T47D (cell line): ENCODE measurements around the gene MESD.

Experiments used
- DNase-seq, 2 experiments: peaks; one replicate each; pipeline versions ENCODE4 v3.0.0 to v3.0.0-alpha.2; 2011 to 2012; ENCODE audit warnings: low read depth in 1 of 2, low spot score in 1 of 2
- JUND ChIP-seq: IDR thresholded peaks from 2 replicates; pipeline ENCODE4 v1.6.1; 2012; ENCODE audit warnings: low read depth
- in situ Hi-C: cut with HindIII; loops from 2 replicates; pipeline ENCODE4 v1.10.0; 2016; ENCODE audit warnings: low sequenced_read_pairs, low pct_unique_long_range_greater_than_20kb

The MESD gene

GRCh38 chr15:80915472-80915871 lies 74.1 kb downstream of the MESD start:
- TF ChIP-seq JUND, result no peak
- in situ Hi-C loops, result no loop called here
- no peak for DNase-seq

DNA sequence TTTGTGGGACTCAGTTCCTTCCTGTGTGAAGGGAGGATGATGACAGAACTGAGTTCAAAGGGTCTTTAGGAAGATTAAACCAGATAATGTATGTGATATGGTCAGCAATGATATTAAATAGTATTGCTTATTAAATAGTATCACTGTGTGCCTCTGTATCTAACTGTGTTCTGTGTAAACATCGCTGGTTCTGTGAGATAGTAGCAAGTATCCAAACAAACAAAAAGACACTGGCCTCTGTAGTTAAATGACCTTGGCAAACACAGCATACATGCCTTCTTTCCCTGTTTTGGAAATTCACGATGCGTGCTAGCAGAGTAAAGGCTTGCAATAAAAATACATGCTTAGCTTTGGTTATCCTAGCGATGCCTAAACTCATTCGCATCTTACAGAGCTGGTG lies 76.1 kb downstream of the MESD start:
- in situ Hi-C loops, result no loop called here
- TF ChIP-seq JUND, result no peak

DNA sequence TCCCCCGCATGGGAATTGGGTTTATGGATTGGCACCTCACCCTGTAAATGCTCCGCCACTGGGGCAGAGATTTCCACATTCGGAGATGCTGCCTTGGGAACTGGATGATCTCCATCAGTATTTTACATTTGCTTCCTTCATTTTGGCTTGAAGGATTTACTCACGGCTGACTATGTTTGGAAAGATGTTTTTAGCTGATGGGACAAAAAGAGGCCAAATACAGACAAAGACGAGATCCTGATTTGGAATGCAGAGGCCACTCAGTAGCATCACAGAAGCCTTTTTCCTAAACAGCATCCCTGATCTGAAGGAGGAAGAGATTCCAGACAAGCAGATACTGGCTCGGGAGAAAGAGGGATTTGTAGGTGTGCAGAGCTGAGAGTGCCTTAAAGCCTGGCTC lies 76.9 kb downstream of the MESD start:
- TF ChIP-seq JUND, result no peak
- in situ Hi-C loops, result no loop called here
- DNase-seq, result no peak

More for the DNA sequence above, 76.1 kb downstream of the MESD start:
- DNase-seq, result no peak

GRCh38 chr15:80911821-80912220 lies 77.8 kb downstream of the MESD start:
- in situ Hi-C loops, result no loop called here
- no peak for DNase-seq
- no peak for TF ChIP-seq JUND

GRCh38 chr15:80906159-80906766 lies 83.4 kb downstream of the MESD start:
- DNase-seq, result peak in 1 of 2 experiments; percentile 21

GRCh38 chr15:80904998-80905397 lies 84.6 kb downstream of the MESD start:
- TF ChIP-seq JUND, result no peak
- DNase-seq, result no peak
- in situ Hi-C loops, result no loop called here

More at GRCh38 chr15:80906159-80906766, 83.4 kb downstream of the MESD start:
- no peak for TF ChIP-seq JUND
- in situ Hi-C loops, result no loop called here

- DNase-seq, result no peak
Observed at GRCh38 chr15:80902298-80902801, 87.3 kb downstream of the MESD start.

DNA sequence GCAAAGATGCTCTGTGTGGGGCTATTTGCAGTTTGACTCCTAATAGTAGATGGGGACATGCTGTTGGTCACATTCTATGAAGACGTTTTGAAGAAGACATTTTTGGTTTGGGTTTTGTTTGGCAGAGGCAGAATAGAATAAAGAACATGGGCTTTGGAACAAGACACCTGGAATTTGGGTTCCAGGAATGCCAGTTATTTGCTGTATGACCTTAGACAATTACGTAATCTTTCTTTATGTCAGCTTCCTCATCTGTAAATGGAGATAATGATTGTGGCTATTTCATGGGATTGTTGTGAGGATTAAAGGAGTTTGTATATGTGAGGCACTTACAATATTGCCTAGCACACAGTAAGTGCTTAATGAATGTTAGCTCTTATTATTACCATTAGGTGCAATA lies 91.6 kb downstream of the MESD start:
- in situ Hi-C loops, result no loop called here
- DNase-seq, result no peak
- no peak for TF ChIP-seq JUND

More at GRCh38 chr15:80902298-80902801, 87.3 kb downstream of the MESD start:
- in situ Hi-C loops, result no loop called here
- no peak for TF ChIP-seq JUND
